ENCODE measurements around the gene PNPLA7. TPM values are rescaled to one million over a fixed set of nuclear protein-coding genes. Genes with fewer than 3 reads are reported as not detected.

Gene PNPLA7
- total RNA-seq, 4 donors from 2014 or later = 12.2 to 97.0 (median 33.3) TPM

DNA sequence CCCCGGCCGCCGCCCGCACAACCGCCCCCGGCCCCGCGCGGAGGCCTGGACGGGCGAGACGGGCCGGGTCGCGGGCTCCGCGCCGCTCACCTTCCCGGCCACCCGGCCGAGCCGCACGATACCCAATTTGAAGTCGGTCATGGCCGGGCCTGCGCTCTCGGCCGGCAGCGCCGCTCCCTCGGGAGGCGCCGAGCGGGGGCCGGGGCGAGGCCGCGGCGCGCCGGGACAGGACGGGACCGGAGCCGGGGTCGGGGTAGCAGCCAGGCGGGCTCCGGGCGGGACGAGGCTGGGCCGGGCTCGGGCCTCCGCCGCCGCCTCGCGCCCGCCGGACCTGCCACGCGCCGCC lies 39.9 kb upstream of the PNPLA7 start:
- no peaks in the 10 kb centered on the region for H3K27me3 ChIP-seq
- no CpG with 5 or more reads among the region's 61 CpGs for WGBS
- peak overlapping the region; percentile 51 for H3K27ac ChIP-seq
- H3K9me3 ChIP-seq = no peaks in the 10 kb centered on the region
- DNase-seq (ENCODE audit: low spot score in 2 of 2) = no peak
- H3K36me3 ChIP-seq = peaks cover 31% of the 10 kb centered on the region
- H3K4me1 ChIP-seq = peaks cover 31% of the 10 kb centered on the region
- peak in 1 of 2 donors; percentile 17 for TF ChIP-seq POLR2A (IDR thresholded peaks at IDR 0.05)
- TF ChIP-seq, protein P1, sequence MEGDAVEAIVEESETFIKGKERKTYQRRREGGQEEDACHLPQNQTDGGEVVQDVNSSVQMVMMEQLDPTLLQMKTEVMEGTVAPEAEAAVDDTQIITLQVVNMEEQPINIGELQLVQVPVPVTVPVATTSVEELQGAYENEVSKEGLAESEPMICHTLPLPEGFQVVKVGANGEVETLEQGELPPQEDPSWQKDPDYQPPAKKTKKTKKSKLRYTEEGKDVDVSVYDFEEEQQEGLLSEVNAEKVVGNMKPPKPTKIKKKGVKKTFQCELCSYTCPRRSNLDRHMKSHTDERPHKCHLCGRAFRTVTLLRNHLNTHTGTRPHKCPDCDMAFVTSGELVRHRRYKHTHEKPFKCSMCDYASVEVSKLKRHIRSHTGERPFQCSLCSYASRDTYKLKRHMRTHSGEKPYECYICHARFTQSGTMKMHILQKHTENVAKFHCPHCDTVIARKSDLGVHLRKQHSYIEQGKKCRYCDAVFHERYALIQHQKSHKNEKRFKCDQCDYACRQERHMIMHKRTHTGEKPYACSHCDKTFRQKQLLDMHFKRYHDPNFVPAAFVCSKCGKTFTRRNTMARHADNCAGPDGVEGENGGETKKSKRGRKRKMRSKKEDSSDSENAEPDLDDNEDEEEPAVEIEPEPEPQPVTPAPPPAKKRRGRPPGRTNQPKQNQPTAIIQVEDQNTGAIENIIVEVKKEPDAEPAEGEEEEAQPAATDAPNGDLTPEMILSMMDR (IDR thresholded peaks at IDR 0.05) = no peak
- peak overlapping the region; percentile 86 for H3K4me3 ChIP-seq

DNA sequence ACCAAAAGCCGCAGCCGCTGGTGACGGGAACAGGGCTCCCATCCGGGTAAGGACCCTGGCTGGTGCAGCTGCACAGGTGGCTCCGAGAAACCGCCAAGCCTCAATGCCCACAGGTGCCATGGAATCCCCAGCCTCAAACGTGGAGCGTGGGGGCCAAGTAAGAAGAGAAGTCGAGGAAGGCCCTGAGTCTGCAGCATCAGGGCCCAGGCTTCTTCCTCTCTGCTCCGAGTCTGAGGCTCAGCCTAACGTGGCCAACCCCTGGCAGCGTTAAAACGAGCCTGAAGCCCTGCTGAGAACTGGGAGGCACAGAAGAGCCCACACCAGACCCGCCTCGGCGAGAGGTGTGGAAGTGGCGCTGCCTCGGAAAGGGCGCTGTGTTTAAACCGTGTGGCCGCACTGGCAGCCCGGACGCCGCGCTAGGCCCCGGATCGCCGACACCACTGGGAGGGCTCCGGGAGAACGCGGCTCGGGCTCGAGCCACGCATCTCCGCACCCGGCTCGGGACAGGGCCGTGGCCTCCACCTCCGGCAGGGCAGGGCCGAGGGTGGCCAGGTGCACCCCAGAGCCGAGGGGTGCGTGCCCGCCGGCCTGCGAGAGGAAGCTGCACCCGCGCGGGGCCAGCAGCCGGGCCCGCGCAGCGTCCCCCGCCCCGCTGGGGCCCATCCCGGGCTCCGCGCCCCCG lies 39.4 kb upstream of the PNPLA7 start:
- H3K4me1 ChIP-seq = peaks cover 31% of the 10 kb centered on the region
- no peaks in the 10 kb centered on the region for H3K9me3 ChIP-seq
- WGBS = 12% methylated on average over 14 of the region's 58 CpGs
- peaks cover 35% of the 10 kb centered on the region for H3K36me3 ChIP-seq
- no peak for DNase-seq (ENCODE audit: low spot score in 2 of 2)
- peak overlapping the region; percentile 56 for H3K27ac ChIP-seq
- no peaks in the 10 kb centered on the region for H3K27me3 ChIP-seq
- peak overlapping the region; percentile 86 for H3K4me3 ChIP-seq
- TF ChIP-seq EP300 (IDR thresholded peaks at IDR 0.05) = no peak
- no peak for TF ChIP-seq POLR2AphosphoS5 (IDR thresholded peaks at IDR 0.05)
- TF ChIP-seq, protein P1 (IDR thresholded peaks at IDR 0.05) = no peak
- TF ChIP-seq POLR2A (IDR thresholded peaks at IDR 0.05) = no peak

DNA sequence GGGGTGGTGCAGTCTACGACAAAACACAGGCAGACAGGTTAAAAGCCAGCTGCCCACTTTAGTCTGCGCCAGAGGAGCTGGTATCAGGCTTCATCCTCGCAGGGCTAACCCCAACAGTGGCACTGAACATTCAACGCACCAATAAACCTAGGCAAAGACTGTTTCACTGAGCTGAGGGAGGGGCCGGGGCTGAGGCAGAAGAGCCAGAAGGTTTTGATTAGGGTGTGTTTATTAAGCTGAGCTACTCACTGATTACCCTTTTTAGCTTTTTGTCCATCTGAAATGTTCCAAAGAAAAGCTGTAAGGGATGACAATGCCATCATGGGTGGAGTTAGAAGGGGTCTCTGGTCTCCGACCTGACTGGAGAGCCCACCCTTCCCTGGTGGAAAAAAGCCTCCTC lies 38.7 kb upstream of the PNPLA7 start:
- Histone ChIP-seq H3K9me3 (no peaks in the 10 kb centered on the region), H3K27me3 (no peaks in the 10 kb centered on the region), H3K4me1 (peaks cover 31% of the 10 kb centered on the region), H3K27ac (no peak overlapping the region), H3K36me3 (peaks cover 42% of the 10 kb centered on the region), H3K4me3 (peak overlapping the region; percentile 86)
- 71% methylated on average over 6 of the region's 6 CpGs for WGBS
- TF ChIP-seq, protein P1 (IDR thresholded peaks at IDR 0.05) = no peak
- TF ChIP-seq POLR2A (IDR thresholded peaks at IDR 0.05) = no peak
- TF ChIP-seq POLR2AphosphoS5 (IDR thresholded peaks at IDR 0.05) = no peak
- TF ChIP-seq EP300 (IDR thresholded peaks at IDR 0.05) = no peak
- DNase-seq (ENCODE audit: low spot score in 2 of 2) = no peak

GRCh38 chr9:137588311-137588710 lies 38.1 kb upstream of the PNPLA7 start:
- TF ChIP-seq EP300 (IDR thresholded peaks at IDR 0.05) (no peak), POLR2A (IDR thresholded peaks at IDR 0.05) (no peak), POLR2AphosphoS5 (IDR thresholded peaks at IDR 0.05) (no peak)
- TF ChIP-seq, protein P1 (IDR thresholded peaks at IDR 0.05) = no peak
- Histone ChIP-seq H3K4me3 (no peak overlapping the region), H3K9me3 (no peaks in the 10 kb centered on the region), H3K27me3 (no peaks in the 10 kb centered on the region), H3K4me1 (peaks cover 31% of the 10 kb centered on the region), H3K36me3 (peaks cover 47% of the 10 kb centered on the region), H3K27ac (no peak overlapping the region)
- WGBS = 96% methylated on average over 13 of the region's 13 CpGs
- no peak for DNase-seq (ENCODE audit: low spot score in 2 of 2)

GRCh38 chr9:137586854-137587253 lies 36.7 kb upstream of the PNPLA7 start:
- DNase-seq (ENCODE audit: low spot score in 2 of 2) = no peak
- no peaks in the 10 kb centered on the region for H3K27me3 ChIP-seq
- H3K27ac ChIP-seq = no peak overlapping the region
- H3K36me3 ChIP-seq = peaks cover 61% of the 10 kb centered on the region
- WGBS = 99% methylated on average over 9 of the region's 14 CpGs
- H3K4me1 ChIP-seq = peaks cover 31% of the 10 kb centered on the region
- H3K4me3 ChIP-seq = no peak overlapping the region
- TF ChIP-seq EP300 (IDR thresholded peaks at IDR 0.05) (no peak), POLR2AphosphoS5 (IDR thresholded peaks at IDR 0.05) (no peak), POLR2A (IDR thresholded peaks at IDR 0.05) (no peak)
- TF ChIP-seq, protein P1 (IDR thresholded peaks at IDR 0.05) = no peak
- no peaks in the 10 kb centered on the region for H3K9me3 ChIP-seq

Data from suprapubic skin (tissue), 4 donors.